Stimulated activated naive CD8-positive, alpha-beta T cell treated with anti-CD3 and anti-CD28 coated beads, Interleukin-15, Interleukin-2, amounts not matched to agents 100 U/mL and 50 U/mL, for 24 hours (primary cell): Measurements from ENCODE around the gene LRRC31.
A peak's percentile ranks its signal among the peaks of the same experiment; 100 is the strongest.

Source experiments
- ATAC-seq: fragments of 150-1000 bp; cut with Tn5 transposase; one replicate; pipeline ENCODE4 v1.10.0; 2021
- DNase-seq: peaks from one replicate; pipeline ENCODE4 v3.0.0; 2021

The LRRC31 gene

DNA sequence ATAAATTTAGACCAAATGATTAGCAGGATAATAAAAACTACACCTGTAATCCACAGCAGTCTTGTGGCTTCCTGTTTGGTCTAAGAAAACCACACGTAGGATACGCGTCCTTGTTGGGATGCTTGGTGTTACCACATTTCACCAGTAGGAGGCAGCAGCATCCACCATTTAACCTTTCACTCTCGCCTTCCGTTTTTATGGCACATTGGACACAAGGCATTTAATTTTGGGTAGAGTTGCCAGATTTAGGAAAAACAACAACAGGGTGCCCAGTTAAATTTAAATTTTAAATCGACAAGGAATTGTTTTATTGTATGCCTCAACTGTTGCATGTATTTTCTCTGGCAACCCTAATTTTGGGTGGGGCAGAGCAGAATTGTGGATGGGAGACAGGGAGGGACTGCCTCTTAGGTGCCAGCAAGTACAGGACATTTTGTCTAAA is 6.3 kb downstream of the LRRC31 start:
- ATAC-seq (peak; percentile 60), DNase-seq (peak; percentile 65)

GRCh38 chr3:169861871-169862270 is 7.9 kb downstream of the LRRC31 start:
- ATAC-seq: no peak
- no peak for DNase-seq

- ATAC-seq (no peak), DNase-seq (no peak)
Measured at GRCh38 chr3:169857811-169858210, 11.9 kb downstream of the LRRC31 start.

DNA sequence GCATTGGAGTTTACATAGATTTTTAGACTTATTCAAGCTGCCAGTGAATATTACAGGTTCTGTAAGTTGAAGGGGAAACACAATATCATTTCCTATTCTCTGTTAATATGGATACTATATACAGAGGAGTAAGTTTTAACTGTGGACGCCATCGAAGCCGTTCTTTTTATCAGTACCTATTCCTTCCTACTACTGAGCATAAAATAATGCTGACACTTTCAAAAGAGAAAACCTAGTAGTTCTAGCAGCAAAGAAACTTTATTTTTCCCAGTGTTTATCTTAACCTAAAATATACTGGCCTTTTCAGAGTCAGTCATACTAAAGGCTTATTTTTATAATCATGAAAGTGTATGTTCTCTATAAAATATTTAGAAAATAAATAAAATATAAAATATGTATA is 14.2 kb downstream of the LRRC31 start:
- DNase-seq: no peak
- ATAC-seq: no peak

GRCh38 chr3:169850618-169851017 is 19.1 kb downstream of the LRRC31 start:
- no peak for DNase-seq
- ATAC-seq: no peak

GRCh38 chr3:169848741-169849140 is 21.0 kb downstream of the LRRC31 start:
- no peak for DNase-seq
- ATAC-seq: no peak

DNA sequence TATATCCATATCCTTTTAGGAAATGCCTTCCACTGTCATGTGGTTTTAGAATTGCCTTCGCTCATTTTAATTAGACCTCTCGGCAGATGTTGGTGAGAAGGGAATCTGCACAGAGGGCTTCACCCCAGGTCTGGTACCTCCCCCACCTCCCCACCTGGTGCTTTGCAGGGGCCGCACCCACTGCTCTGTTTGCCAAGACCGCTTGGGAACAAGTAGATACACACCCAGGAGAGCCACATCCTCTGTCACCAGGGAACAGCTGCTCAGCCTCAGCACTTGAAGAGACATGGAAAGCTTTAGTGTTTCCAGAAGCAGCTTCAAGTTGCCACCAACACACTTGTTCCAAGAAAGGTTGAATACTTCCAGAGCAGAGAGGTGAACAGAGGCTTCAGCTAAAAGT is 21.8 kb downstream of the LRRC31 start:
- ATAC-seq (no peak), DNase-seq (no peak)

DNA sequence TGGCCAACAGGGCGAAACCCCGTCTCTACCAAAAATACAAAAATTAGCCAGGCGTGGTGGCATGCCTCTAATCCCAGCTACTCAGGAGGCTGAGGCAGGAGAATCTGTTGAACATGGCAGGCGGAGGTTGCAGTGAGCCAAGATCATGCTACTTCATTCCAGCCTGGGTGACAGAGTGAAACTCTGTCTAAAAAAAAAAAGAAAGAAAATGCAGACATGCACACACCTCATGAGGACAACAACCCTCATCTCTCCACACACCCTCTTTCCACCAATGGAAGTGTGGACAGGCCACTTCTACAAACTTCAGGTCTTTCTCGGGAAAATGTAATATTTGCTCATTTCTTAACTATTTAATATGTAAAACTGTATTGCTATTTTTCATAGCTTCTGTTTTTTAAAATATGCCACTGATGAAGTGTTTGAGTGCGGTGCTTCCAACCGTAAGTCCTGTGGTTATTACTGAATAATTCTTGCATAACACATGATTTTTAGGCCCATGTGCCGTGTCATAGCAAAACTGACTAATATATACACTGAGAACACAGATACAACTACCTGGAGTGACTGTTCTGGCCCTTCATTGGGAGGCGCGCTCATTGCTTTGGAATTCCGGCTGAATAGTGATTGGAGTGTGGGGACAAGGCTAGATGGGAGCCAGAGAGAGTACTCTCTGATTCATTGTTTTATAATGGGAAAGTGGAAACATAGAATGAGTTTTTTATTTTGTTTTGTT is 23.1 kb downstream of the LRRC31 start:
- no peak for DNase-seq
- ATAC-seq: no peak

DNA sequence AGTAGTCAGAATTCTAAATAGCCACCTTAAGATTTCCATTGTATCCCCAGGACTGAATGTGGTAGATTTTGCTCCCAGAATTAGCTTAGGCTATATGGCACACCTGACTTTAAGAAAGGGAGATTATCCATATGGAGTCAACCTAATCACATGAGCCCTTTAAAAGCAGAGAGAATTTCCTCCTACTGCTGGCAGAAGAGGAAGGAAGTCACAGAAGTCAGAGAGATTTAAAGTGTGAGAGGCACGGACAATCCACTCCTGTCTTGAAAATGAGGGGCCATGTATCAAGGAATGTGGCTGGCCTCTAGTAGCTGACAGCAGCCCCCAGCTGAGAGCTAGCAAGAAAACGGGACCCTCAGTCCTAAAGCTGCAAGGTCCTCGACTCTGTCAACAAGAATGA is 26.8 kb downstream of the LRRC31 start:
- DNase-seq (no peak), ATAC-seq (no peak)

GRCh38 chr3:169841171-169841570 is 28.6 kb downstream of the LRRC31 start:
- ATAC-seq (no peak), DNase-seq (no peak)

DNA sequence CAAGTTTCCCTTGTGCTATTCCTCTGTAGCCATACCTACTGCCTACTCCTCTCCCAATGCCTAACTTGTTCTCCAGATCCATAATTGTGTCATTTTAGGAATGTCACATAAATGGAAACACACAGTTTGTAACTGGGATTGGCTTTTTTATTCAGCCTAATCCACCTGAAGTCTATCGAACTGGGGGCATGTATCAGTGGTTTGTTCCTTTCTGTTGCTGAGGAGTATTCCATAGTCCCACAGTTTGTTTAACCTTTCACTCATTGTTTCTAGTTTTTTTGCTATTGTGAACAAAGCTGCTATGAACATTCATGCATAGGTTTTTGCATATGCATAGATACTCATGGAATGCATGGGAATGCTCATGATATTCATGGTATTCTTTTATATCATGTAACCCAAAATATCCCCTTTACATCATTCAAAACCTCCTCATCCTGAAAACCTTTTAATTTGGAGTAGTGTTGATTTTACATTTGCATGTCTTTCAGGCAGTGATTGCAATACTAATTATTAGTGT is 31.2 kb downstream of the LRRC31 start:
- ATAC-seq: no peak

GRCh38 chr3:169836942-169837275 is 32.8 kb downstream of the LRRC31 start:
- DNase-seq: no peak

More for the DNA sequence above, 31.2 kb downstream of the LRRC31 start:
- no peak for DNase-seq

DNA sequence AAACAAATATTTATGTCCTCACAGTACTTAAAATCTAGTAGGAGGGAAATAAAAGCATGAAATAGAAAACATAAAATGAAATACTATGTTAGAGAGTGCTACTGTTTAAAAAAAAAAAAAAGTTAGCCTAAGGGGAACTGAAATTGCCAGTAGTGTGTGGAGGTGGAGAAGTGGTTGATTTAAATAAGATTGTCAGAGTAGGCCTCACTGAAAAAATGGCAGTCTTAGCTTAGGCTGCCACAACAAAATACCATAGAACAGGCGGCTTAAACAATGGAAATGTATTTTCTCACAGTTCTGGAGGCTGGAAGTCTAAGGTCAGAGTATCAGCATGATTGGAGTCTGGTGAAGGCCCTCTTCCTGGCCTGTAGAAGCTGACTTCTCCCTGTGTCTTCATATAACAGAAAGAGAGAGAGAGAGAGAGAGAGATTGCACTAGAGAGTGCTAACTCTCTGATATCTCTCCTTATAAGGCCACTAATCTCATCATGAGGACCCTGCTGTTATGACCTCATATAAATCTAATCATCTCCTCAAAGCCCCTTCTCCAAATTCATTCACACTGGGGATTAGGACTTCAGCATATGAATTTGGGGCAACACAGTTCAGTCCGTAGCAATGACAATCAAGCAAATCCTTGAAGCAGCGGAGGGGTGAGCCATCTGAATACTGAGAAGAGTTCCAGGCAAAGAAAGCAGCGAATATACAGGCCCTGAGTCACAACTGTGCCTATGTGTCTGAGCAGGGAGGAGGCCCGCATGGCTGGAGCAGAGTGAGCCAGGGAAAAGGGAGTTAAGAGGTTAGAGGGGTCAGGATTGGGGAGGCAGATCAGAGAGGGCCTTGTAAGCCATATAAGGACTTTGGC is 33.4 kb downstream of the LRRC31 start:
- DNase-seq (no peak), ATAC-seq (no peak)

More at GRCh38 chr3:169836942-169837275, 32.8 kb downstream of the LRRC31 start:
- no peak for ATAC-seq

DNA sequence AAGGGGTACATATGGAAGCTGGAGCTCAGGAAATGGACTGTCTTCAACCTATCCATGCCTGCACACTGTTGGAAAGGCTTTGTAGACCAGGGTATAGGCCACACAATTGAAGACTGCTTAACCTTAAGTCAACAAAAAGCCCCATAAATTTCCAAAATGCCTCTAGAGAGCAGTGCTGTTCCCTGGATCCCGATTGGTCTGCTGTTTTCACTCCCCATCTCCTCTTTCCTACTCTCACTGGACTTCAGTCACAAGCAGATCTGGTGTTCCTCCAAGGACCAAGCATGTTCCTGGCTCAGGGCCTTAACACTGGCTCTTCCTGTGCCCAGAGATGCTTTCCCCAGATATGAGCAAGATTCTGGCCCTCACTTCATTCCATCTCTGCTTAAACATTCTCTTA is 34.2 kb downstream of the LRRC31 start:
- ATAC-seq: no peak
- DNase-seq: no peak

- no peak for DNase-seq
- ATAC-seq: no peak
Measured at GRCh38 chr3:169827712-169828111, 42.0 kb downstream of the LRRC31 start.

GRCh38 chr3:169825316-169825715 is 44.4 kb downstream of the LRRC31 start:
- no peak for ATAC-seq
- no peak for DNase-seq

DNA sequence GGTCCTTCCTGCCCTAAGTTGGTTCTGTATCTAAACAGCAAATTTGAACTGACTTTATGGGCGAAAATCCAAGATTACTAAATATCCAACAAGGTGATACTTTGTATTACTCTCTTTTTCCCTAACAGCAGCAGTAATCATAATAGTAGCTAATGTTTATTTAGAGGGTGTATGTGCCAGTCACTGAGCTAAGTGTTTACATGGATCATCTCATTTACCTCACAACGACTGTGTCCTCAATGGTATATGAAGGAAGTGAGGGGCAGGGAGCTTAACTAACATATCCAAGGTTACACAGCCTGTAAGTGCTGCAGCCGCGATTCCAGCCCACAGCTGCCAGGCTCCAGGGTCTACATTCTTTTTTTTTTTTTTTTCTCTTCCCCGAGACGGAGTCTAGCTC is 46.8 kb downstream of the LRRC31 start:
- DNase-seq (no peak), ATAC-seq (no peak)

DNA sequence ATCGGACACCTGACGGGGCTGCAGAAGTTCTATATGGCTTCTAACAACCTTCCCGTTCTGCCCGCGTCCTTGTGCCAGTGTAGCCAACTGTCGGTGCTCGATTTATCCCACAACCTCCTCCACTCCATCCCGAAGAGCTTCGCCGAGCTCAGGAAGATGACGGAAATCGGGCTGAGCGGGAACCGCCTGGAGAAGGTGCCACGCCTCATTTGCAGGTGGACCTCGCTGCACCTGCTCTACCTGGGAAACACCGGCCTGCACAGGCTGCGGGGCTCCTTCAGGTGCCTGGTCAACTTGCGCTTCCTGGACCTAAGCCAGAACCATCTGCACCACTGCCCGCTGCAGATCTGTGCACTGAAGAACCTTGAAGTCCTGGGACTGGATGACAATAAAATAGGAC is 47.2 kb downstream of the LRRC31 start:
- ATAC-seq (no peak), DNase-seq (no peak)

DNA sequence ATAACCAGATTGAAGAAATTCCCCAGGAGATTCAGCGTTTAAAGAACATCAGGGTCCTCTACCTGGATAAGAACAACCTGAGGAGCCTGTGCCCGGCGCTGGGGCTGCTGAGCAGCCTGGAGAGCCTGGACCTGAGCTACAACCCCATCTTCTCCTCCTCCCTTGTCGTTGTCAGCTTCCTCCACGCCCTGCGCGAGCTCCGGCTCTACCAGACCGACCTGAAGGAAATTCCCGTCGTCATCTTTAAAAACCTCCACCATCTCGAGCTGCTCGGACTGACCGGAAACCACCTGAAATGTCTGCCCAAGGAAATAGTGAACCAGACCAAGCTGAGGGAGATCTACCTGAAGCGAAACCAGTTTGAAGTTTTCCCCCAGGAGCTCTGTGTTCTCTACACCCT is 47.6 kb downstream of the LRRC31 start:
- DNase-seq (no peak), ATAC-seq (no peak)

DNA sequence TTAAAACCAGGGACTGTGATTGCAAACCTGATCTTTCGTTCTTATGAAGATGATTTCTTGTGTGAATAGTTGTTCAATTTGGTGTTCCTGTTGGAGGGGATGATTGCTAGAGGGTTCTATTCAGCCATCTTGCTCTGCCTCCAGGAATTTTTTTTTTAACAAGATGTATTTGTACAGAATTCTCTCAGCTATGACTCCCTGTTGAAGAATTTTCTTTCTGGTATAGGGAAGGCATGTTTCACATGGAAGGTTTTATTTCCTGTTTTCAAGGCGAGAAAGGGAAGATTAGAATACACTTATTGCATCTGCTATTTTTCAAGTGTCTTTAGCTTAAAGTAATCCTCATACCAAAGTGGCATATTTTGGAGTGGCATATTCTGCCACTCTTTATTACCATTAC is 51.4 kb downstream of the LRRC31 start:
- DNase-seq (no peak), ATAC-seq (no peak)

GRCh38 chr3:169815590-169816150 is 54.1 kb downstream of the LRRC31 start:
- DNase-seq: no peak
- ATAC-seq: no peak

DNA sequence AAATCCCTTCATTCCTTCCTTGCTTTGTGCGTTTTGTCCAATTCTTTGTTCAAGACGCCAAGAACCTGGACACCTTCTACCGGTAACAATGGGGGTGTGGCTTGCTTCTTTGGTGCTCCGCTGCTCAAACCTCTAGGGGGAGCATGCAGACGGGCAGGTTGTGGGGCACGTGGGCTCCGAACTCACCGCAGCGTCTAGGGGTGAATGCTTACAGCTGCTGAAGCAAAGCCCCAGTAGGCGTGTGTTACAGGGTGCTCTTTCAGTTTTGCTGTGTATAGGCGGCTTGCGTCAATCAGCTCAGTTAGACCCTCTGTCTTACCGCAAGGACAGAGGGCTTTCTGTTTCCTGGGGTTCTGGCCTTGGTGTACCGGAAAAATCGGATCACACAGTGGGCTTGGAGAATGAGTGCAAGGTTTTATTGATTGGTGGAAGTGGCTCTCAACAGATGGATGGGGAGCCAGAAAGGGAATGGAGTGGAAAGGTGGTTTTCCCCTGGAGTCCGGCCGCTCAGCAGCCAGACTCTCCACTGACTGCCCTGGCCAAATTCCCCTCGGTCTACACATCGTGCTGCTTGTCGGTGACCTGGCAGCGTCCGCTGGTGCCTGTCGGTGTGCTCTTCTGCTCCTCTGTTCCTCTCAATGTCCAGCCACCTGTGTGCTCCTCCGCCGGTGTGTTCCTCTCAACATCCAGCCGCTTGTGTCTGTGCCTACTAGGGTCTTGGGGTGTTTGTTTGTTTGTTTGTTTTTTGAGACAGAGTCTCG is 55.8 kb downstream of the LRRC31 start:
- DNase-seq (peak; percentile 77), ATAC-seq (peak; percentile 91)
